Activated B cell treated with CpG ODN at 0.5 μM for 24 hours (primary cell): Measurements from ENCODE around the gene EPHB6. TPM values are rescaled to one million over a fixed set of nuclear protein-coding genes. Genes with fewer than 3 reads are reported as not detected.

Experiments
- ATAC-seq: fragments of 200-7000 bp; cut with Tn5 transposase; one replicate; pipeline ENCODE4 v1.10.0; 2021; ENCODE audit warnings: low read depth, mild to moderate bottlenecking, moderate library complexity
- CTCF ChIA-PET: fragments of 350-600 bp; sonication (Branson Sonifier 250); formaldehyde crosslinking; loops from one replicate; lab custom pipeline; 2021; ENCODE audit warnings: antibody characterized with exemption; lab: Charles Lee
- POLR2A ChIA-PET: fragments of 350-600 bp; sonication (Branson Sonifier 250); formaldehyde crosslinking; loops from one replicate; lab custom pipeline; 2021; ENCODE audit warnings: antibody characterized with exemption; lab: Charles Lee
- DNase-seq: peaks from one replicate; pipeline ENCODE4 v3.0.0; 2022
- H3K27ac Mint-ChIP-seq: one replicate; pipeline ENCODE4 v1.8.0; 2020; ENCODE audit warnings: mixed read lengths
- H3K27me3 Mint-ChIP-seq: one replicate; pipeline ENCODE4 v1.8.0; 2021; ENCODE audit warnings: mixed read lengths
- H3K36me3 Mint-ChIP-seq: one replicate; pipeline ENCODE4 v1.8.0; 2021; ENCODE audit warnings: low read depth, mixed read lengths
- H3K4me1 Mint-ChIP-seq: one replicate; pipeline ENCODE4 v1.8.0; 2021; ENCODE audit warnings: mixed read lengths
- H3K4me3 Mint-ChIP-seq: one replicate; pipeline ENCODE4 v1.8.0; 2020; ENCODE audit warnings: mild to moderate bottlenecking, mixed read lengths
- H3K9me3 Mint-ChIP-seq: one replicate; pipeline ENCODE4 v1.8.0; 2020; ENCODE audit warnings: mixed read lengths
- CTCF ChIP-seq: fragments of 200-600 bp; IDR thresholded peaks from one replicate; pipeline ENCODE4 v1.8.0; 2022; ENCODE audit warnings: antibody characterized with exemption, mild to moderate bottlenecking
- intact Hi-C: fragments of 100-400 bp; cut with micrococcal nuclease; formaldehyde crosslinking; loops from one replicate; pipeline ENCODE4 v1.15.1; 2024
- total RNA-seq: library from RNA; stranded (reverse); gene quantifications from 2 replicates; pipeline ENCODE4 v1.2.3, GENCODE V29; 2022

The EPHB6 gene
- total RNA-seq, 1 donor from 2014 or later: 21.4 TPM

- Mint-ChIP-seq H3K4me1 (peaks cover 16% of the 10 kb centered on the region), H3K27me3 (no peaks in the 10 kb centered on the region), H3K36me3 (no peaks in the 10 kb centered on the region), H3K9me3 (no peaks in the 10 kb centered on the region), H3K4me3 (no peak overlapping the region), H3K27ac (no peak overlapping the region)
- ATAC-seq: no peak
- DNase-seq: no peak
- ChIA-PET POLR2A (interaction anchor here (0.6 kb wide), 1 partner anchor 429 kb away, joined by 3 read pairs; no protein-coding TSS in a partner anchor), CTCF (interaction anchor here (1.7 to 1.8 kb wide), 2 partner anchors 166 to 204 kb away, joined by 6 to 10 read pairs; no protein-coding TSS in a partner anchor)
- intact Hi-C loops: no loop called here
- no peak for TF ChIP-seq CTCF
These were observed 18.4 kb upstream of the EPHB6 start for GRCh38 chr7:142836426-142836825.

GRCh38 chr7:142838461-142839213 lies 16.2 kb upstream of the EPHB6 start:
- peaks cover 5% of the 10 kb centered on the region for H3K4me1 Mint-ChIP-seq
- no peak for TF ChIP-seq CTCF
- DNase-seq: no peak
- intact Hi-C loops: no loop called here
- no peak overlapping the region for H3K4me3 Mint-ChIP-seq
- ATAC-seq: no peak
- H3K27ac Mint-ChIP-seq: no peak overlapping the region
- CTCF ChIA-PET: no interaction called here
- POLR2A ChIA-PET: no interaction called here
- H3K27me3 Mint-ChIP-seq: no peaks in the 10 kb centered on the region
- H3K9me3 Mint-ChIP-seq: no peaks in the 10 kb centered on the region
- H3K36me3 Mint-ChIP-seq: no peaks in the 10 kb centered on the region

DNA sequence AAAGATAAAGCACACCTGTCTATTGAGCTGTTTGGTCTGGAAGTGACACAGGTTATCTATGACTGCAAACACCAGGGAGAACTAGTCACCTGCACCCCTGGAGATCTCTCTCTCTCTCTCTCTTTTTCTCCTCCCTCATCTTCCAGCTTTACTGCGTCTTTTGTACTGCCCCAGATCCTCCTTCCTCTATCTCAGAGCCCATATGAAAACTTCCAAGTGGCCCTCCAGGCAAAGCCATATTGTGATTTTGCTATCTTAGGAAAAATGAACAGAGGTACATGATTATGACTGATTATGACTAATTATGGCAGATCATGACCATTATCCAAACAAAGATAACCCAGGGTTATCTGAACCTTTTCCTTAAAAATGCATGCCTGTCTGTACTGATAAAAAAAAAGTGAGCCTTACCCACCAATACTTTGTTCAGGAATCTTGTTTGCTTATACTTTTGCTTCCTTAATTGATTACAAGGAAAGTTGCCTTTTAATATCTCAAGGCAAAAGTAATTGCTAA lies 12.6 kb upstream of the EPHB6 start:
- H3K27me3 Mint-ChIP-seq: no peaks in the 10 kb centered on the region
- DNase-seq (no peak), ATAC-seq (no peak)
- ChIA-PET CTCF (no interaction called here), POLR2A (interaction anchor here (1.5 kb wide), 1 partner anchor 59 kb away, joined by 4 read pairs; no protein-coding TSS in a partner anchor)
- no peak overlapping the region for H3K27ac Mint-ChIP-seq
- H3K9me3 Mint-ChIP-seq: no peaks in the 10 kb centered on the region
- intact Hi-C loops: no loop called here
- H3K4me3 Mint-ChIP-seq: no peak overlapping the region
- no peaks in the 10 kb centered on the region for H3K36me3 Mint-ChIP-seq
- no peaks in the 10 kb centered on the region for H3K4me1 Mint-ChIP-seq
- TF ChIP-seq CTCF: no peak

DNA sequence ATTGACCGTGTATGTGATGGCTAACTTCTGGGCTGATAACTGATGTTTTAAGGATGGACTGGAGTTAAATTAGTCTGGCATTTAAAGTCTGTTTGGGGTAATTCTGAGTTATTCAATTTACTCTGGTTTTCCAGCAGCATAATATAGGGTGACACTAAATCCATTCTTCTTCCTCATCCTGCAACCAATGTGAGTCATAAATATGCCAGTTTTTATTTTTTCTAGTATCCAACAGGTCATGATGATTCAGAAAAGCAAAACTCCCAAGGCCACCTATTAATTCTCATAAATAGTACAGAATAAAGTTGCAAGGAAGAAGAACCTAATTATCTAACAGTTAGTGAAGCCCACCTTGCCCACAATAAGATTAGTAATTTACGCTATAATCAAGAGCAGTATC lies 7.5 kb upstream of the EPHB6 start:
- TF ChIP-seq CTCF: no peak
- intact Hi-C loops: no loop called here
- DNase-seq (no peak), ATAC-seq (no peak)
- Mint-ChIP-seq H3K4me1 (peaks cover 2% of the 10 kb centered on the region), H3K36me3 (no peaks in the 10 kb centered on the region), H3K9me3 (no peaks in the 10 kb centered on the region), H3K27me3 (no peaks in the 10 kb centered on the region), H3K27ac (no peak overlapping the region), H3K4me3 (no peak overlapping the region)
- POLR2A ChIA-PET: no interaction called here
- CTCF ChIA-PET: no interaction called here

- TF ChIP-seq CTCF: no peak
- intact Hi-C loops: loop anchor here (5.0 to 10.0 kb wide), 2 partner anchors 434 to 531 kb away; partner anchors contain the start of genes CASP2, TMEM139 and ZYX
- POLR2A ChIA-PET: no interaction called here
- ATAC-seq (no peak), DNase-seq (no peak)
- Mint-ChIP-seq H3K9me3 (no peaks in the 10 kb centered on the region), H3K27me3 (no peaks in the 10 kb centered on the region), H3K27ac (no peak overlapping the region), H3K4me1 (peaks cover 17% of the 10 kb centered on the region), H3K4me3 (no peak overlapping the region), H3K36me3 (peaks cover 5% of the 10 kb centered on the region)
- CTCF ChIA-PET: interaction anchor here (0.7 to 2.3 kb wide), 5 partner anchors 14 to 226 kb away, joined by 3 to 15 read pairs (median 5); no protein-coding TSS in a partner anchor
These were observed 3.6 kb upstream of the EPHB6 start for GRCh38 chr7:142851269-142851668.
